A673 (cell line): ENCODE results near the gene INSR.

Experiments
- EZH2 ChIP-seq: fragments of 200-600 bp; sonication (generic); IDR thresholded peaks from 2 replicates; pipeline ENCODE4 v1.6.1; 2017; ENCODE audit warnings: borderline replicate concordance, low read depth, mild to moderate bottlenecking, mixed read lengths, antibody characterized with exemption, low read length; ENCODE audit not compliant: poor library complexity, severe bottlenecking
- TF ChIP-seq, protein P1 (sequence below): fragments of 300-800, 200-600 bp; sonication (generic); conservative IDR thresholded peaks from 2 replicates; pipeline ENCODE4 v1.5.1; 2017; ENCODE audit warnings: low read depth, mild to moderate bottlenecking, antibody characterized with exemption, low read length, moderate library complexity, mixed read lengths

DNA sequence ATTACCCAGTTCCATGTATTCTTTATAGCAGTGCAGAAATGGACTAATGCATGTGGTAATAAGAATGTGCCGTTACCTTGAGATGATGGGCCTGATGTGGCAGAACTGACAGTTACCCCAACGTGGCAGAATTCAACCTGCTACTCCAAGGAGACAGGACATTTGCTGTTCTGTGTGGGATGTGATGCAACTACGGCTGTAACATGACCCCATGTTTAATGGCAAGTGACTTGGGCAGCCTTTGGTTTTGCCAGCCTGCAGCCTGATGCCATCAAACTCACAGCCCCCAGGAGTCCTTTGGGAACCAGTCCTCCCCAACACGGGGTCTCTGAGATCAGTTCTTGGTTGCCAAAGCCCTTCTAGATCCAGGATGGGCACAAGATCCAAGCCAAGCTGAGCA lies 117.4 kb downstream of the INSR start:
- TF ChIP-seq, protein P1, sequence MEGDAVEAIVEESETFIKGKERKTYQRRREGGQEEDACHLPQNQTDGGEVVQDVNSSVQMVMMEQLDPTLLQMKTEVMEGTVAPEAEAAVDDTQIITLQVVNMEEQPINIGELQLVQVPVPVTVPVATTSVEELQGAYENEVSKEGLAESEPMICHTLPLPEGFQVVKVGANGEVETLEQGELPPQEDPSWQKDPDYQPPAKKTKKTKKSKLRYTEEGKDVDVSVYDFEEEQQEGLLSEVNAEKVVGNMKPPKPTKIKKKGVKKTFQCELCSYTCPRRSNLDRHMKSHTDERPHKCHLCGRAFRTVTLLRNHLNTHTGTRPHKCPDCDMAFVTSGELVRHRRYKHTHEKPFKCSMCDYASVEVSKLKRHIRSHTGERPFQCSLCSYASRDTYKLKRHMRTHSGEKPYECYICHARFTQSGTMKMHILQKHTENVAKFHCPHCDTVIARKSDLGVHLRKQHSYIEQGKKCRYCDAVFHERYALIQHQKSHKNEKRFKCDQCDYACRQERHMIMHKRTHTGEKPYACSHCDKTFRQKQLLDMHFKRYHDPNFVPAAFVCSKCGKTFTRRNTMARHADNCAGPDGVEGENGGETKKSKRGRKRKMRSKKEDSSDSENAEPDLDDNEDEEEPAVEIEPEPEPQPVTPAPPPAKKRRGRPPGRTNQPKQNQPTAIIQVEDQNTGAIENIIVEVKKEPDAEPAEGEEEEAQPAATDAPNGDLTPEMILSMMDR, result no peak
- no peak for TF ChIP-seq EZH2
